ENCODE data around the gene CDH6.

Gene CDH6

GRCh38 chr5:31301833-31302232, 108.3 kb downstream of the CDH6 start:
- H3K4me3 ChIP-seq (ENCODE audit: low read depth, low read length): no peak overlapping the region
- TF ChIP-seq MYC (IDR thresholded peaks at IDR 0.05; ENCODE audit: low read depth, low read length): no peak
- no peak for TF ChIP-seq MAX (IDR thresholded peaks at IDR 0.05; ENCODE audit: low read depth, low read length)
- TF ChIP-seq CTCF (IDR thresholded peaks at IDR 0.05; ENCODE audit: low read depth, low read length): no peak
- TF ChIP-seq POLR2A (IDR thresholded peaks at IDR 0.05; ENCODE audit: extremely low read depth, insufficient read length): no peak
- no peak for DNase-seq (ENCODE audit: low read depth)

- no peak for TF ChIP-seq CTCF (IDR thresholded peaks at IDR 0.05; ENCODE audit: low read depth, low read length)
- no peak for TF ChIP-seq POLR2A (IDR thresholded peaks at IDR 0.05; ENCODE audit: extremely low read depth, insufficient read length)
- TF ChIP-seq MAX (IDR thresholded peaks at IDR 0.05; ENCODE audit: low read depth, low read length): no peak
- TF ChIP-seq MYC (IDR thresholded peaks at IDR 0.05; ENCODE audit: low read depth, low read length): no peak
- H3K4me3 ChIP-seq (ENCODE audit: low read depth, low read length): no peak overlapping the region
Measured at GRCh38 chr5:31303688-31304087, 110.2 kb downstream of the CDH6 start.

GRCh38 chr5:31317665-31318064, 124.2 kb downstream of the CDH6 start:
- H3K4me3 ChIP-seq (ENCODE audit: low read depth, low read length): no peak overlapping the region
- TF ChIP-seq MAX (IDR thresholded peaks at IDR 0.05; ENCODE audit: low read depth, low read length) (no peak), POLR2A (IDR thresholded peaks at IDR 0.05; ENCODE audit: extremely low read depth, insufficient read length) (no peak), CTCF (IDR thresholded peaks at IDR 0.05; ENCODE audit: low read depth, low read length) (no peak), MYC (IDR thresholded peaks at IDR 0.05; ENCODE audit: low read depth, low read length) (no peak)
- DNase-seq (ENCODE audit: low read depth): no peak

More at GRCh38 chr5:31303688-31304087, 110.2 kb downstream of the CDH6 start:
- no peak for DNase-seq (ENCODE audit: low read depth)

- TF ChIP-seq CTCF (IDR thresholded peaks at IDR 0.05; ENCODE audit: low read depth, low read length) (no peak), POLR2A (IDR thresholded peaks at IDR 0.05; ENCODE audit: extremely low read depth, insufficient read length) (no peak), MAX (IDR thresholded peaks at IDR 0.05; ENCODE audit: low read depth, low read length) (no peak), MYC (IDR thresholded peaks at IDR 0.05; ENCODE audit: low read depth, low read length) (no peak)
- DNase-seq (ENCODE audit: low read depth): no peak
- H3K4me3 ChIP-seq (ENCODE audit: low read depth, low read length): no peak overlapping the region
Measured at GRCh38 chr5:31319335-31319734, 125.8 kb downstream of the CDH6 start.

- no peak for DNase-seq (ENCODE audit: low read depth)
- TF ChIP-seq MYC (IDR thresholded peaks at IDR 0.05; ENCODE audit: low read depth, low read length): no peak
- no peak for TF ChIP-seq MAX (IDR thresholded peaks at IDR 0.05; ENCODE audit: low read depth, low read length)
- no peak for TF ChIP-seq CTCF (IDR thresholded peaks at IDR 0.05; ENCODE audit: low read depth, low read length)
- no peak for TF ChIP-seq POLR2A (IDR thresholded peaks at IDR 0.05; ENCODE audit: extremely low read depth, insufficient read length)
- no peak overlapping the region for H3K4me3 ChIP-seq (ENCODE audit: low read depth, low read length)
Measured at GRCh38 chr5:31322946-31323345, 129.5 kb downstream of the CDH6 start.

GRCh38 chr5:31324842-31325241, 131.4 kb downstream of the CDH6 start:
- no peak overlapping the region for H3K4me3 ChIP-seq (ENCODE audit: low read depth, low read length)
- no peak for DNase-seq (ENCODE audit: low read depth)
- TF ChIP-seq MYC (IDR thresholded peaks at IDR 0.05; ENCODE audit: low read depth, low read length): no peak
- no peak for TF ChIP-seq CTCF (IDR thresholded peaks at IDR 0.05; ENCODE audit: low read depth, low read length)
- TF ChIP-seq MAX (IDR thresholded peaks at IDR 0.05; ENCODE audit: low read depth, low read length): no peak
- no peak for TF ChIP-seq POLR2A (IDR thresholded peaks at IDR 0.05; ENCODE audit: extremely low read depth, insufficient read length)

Data from NB4 (cell line).